NCI-H2107 (cell line): ENCODE measurements around the gene PERP.

Source experiments
- DNase-seq: peaks from one replicate; lab custom pipeline; 2025; lab: John Stamatoyannopoulos, UW

Gene PERP

GRCh38 chr6:138044972-138045371 is 62.2 kb downstream of the PERP start:
- DNase-seq = no peak

GRCh38 chr6:138044458-138044857 is 62.8 kb downstream of the PERP start:
- no peak for DNase-seq
